H1 (cell line): ENCODE data around the gene CLDN3. TPM values are rescaled to one million over a fixed set of nuclear protein-coding genes. Genes with fewer than 3 reads are reported as not detected.

Experiments used
- ASH2L ChIP-seq: fragments of 200-600, 300-600 bp; sonication (generic); IDR thresholded peaks from one replicate; pipeline ENCODE4 v1.7.1; 2017; ENCODE audit warnings: low read length
- CBX8 ChIP-seq: fragments of 300-800, 300-1000 bp; sonication (generic); IDR thresholded peaks from 2 replicates; pipeline ENCODE4 v1.7.1; 2016; ENCODE audit warnings: low read depth, low read length, borderline replicate concordance
- GTF2F1 ChIP-seq: IDR thresholded peaks from 2 replicates; pipeline ENCODE4 v1.6.1; 2012; ENCODE audit warnings: low read depth, low read length, improper control_type of control experiment, borderline replicate concordance
- KDM4A ChIP-seq: IDR thresholded peaks from one replicate; pipeline ENCODE4 v1.7.1; 2012; ENCODE audit warnings: low read depth, mild to moderate bottlenecking, moderate library complexity, low read length, inconsistent platforms; ENCODE audit not compliant: severe bottlenecking
- PHF8 ChIP-seq: fragments of 200-600 bp; sonication (generic); conservative IDR thresholded peaks from 2 replicates; pipeline ENCODE4 v1.7.1; 2012; ENCODE audit warnings: low read depth, mild to moderate bottlenecking, inconsistent platforms, low read length, moderate library complexity
- POLR2A ChIP-seq, 2 experiments: IDR thresholded peaks; 1 replicate in 1 of 2; 2 replicates in 1 of 2; pipeline ENCODE4 v1.6.1; 2011; ENCODE audit warnings: low read depth in 2 of 2, low read length in 2 of 2, mild to moderate bottlenecking in 2 of 2; ENCODE audit errors: control extremely low read depth in 1 of 2
- POLR2AphosphoS5 ChIP-seq: IDR thresholded peaks from 2 replicates; pipeline ENCODE4 v1.6.1; 2011; ENCODE audit warnings: low read depth, low read length
- polyA plus RNA-seq, 7 experiments: library from polyadenylated mRNA; depleted of rRNA in 3 of 7; stranded (reverse) in 5 of 7; unstranded in 2 of 7; fragments of >200 nt in 5 of 7; fragments of 200-250 nt in 2 of 7; gene quantifications; 1 replicate in 5 of 7; 2 replicates in 1 of 7; 4 replicates in 1 of 7; pipeline versions ENCODE4 v1.2.1 to v1.2.3, GENCODE V29; 2011 to 2013; ENCODE audit warnings: missing spikeins in 2 of 7, mixed read lengths in 2 of 7
- total RNA-seq: library from RNA; stranded (reverse); fragmentation: NEBNext Ultra II Directional; extraction: Animal tissue kit (Norgen Biotek cat#: 25700); gene quantifications from 2 replicates; pipeline ENCODE4 v1.2.1, GENCODE V29; 2021
- TF ChIP-seq, protein P1 (sequence below): fragments of 300-600 bp; sonication (generic); IDR thresholded peaks from 2 replicates; pipeline ENCODE4 v1.7.1; 2012; ENCODE audit warnings: low read length, moderate library complexity, mild to moderate bottlenecking, inconsistent platforms; ENCODE audit not compliant: insufficient replicate concordance
- TF ChIP-seq, protein P2 (sequence below): IDR thresholded peaks from 2 replicates; pipeline ENCODE4 v1.6.1; 2012; ENCODE audit warnings: inconsistent platforms
- TF ChIP-seq, protein P3 (sequence below): IDR thresholded peaks from 2 replicates; pipeline ENCODE4 v1.6.1; 2012; ENCODE audit warnings: inconsistent platforms

Gene CLDN3
- total and polyA plus RNA-seq, 2 of the 8 experiments (the other 6 are each of a cell fraction or from before 2014, with no cell fraction given): 19.1 to 65.2 TPM

DNA sequence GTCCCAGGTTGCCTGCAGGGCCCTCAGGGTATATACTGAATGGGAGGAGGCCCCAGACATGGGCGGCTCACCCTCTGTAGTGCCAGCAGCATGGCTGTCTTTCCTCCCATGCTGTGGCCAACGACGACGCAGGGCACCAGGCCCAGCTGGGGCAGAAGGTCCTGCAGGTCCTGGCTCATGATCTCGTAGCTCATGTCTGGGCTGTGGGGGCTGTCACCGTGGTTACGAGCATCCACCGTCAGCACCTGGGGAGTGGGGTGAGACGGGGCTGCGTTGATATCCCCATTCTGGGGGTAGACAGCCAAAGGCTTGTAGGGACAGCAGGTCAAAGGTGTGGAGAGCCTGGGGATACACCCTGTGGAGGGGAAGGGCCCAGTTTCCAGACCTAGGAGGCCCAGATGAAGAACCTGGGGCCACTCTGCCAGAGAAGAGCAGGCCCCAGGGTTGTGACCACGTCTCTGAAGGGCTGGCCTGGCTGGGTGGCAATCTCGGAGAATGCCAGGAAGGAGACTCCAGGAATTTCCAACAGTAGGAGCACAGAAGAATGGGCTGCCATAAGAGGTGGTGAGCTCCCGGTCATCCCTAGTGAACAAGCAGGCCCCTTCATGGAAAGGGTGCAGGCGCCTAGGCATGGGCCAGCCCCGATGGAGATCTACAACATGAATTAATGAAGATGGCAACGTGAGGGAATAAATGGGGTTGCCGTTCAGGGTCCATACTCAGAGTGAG is 32.4 kb downstream of the CLDN3 start (continued):
- TF ChIP-seq, protein P1, sequence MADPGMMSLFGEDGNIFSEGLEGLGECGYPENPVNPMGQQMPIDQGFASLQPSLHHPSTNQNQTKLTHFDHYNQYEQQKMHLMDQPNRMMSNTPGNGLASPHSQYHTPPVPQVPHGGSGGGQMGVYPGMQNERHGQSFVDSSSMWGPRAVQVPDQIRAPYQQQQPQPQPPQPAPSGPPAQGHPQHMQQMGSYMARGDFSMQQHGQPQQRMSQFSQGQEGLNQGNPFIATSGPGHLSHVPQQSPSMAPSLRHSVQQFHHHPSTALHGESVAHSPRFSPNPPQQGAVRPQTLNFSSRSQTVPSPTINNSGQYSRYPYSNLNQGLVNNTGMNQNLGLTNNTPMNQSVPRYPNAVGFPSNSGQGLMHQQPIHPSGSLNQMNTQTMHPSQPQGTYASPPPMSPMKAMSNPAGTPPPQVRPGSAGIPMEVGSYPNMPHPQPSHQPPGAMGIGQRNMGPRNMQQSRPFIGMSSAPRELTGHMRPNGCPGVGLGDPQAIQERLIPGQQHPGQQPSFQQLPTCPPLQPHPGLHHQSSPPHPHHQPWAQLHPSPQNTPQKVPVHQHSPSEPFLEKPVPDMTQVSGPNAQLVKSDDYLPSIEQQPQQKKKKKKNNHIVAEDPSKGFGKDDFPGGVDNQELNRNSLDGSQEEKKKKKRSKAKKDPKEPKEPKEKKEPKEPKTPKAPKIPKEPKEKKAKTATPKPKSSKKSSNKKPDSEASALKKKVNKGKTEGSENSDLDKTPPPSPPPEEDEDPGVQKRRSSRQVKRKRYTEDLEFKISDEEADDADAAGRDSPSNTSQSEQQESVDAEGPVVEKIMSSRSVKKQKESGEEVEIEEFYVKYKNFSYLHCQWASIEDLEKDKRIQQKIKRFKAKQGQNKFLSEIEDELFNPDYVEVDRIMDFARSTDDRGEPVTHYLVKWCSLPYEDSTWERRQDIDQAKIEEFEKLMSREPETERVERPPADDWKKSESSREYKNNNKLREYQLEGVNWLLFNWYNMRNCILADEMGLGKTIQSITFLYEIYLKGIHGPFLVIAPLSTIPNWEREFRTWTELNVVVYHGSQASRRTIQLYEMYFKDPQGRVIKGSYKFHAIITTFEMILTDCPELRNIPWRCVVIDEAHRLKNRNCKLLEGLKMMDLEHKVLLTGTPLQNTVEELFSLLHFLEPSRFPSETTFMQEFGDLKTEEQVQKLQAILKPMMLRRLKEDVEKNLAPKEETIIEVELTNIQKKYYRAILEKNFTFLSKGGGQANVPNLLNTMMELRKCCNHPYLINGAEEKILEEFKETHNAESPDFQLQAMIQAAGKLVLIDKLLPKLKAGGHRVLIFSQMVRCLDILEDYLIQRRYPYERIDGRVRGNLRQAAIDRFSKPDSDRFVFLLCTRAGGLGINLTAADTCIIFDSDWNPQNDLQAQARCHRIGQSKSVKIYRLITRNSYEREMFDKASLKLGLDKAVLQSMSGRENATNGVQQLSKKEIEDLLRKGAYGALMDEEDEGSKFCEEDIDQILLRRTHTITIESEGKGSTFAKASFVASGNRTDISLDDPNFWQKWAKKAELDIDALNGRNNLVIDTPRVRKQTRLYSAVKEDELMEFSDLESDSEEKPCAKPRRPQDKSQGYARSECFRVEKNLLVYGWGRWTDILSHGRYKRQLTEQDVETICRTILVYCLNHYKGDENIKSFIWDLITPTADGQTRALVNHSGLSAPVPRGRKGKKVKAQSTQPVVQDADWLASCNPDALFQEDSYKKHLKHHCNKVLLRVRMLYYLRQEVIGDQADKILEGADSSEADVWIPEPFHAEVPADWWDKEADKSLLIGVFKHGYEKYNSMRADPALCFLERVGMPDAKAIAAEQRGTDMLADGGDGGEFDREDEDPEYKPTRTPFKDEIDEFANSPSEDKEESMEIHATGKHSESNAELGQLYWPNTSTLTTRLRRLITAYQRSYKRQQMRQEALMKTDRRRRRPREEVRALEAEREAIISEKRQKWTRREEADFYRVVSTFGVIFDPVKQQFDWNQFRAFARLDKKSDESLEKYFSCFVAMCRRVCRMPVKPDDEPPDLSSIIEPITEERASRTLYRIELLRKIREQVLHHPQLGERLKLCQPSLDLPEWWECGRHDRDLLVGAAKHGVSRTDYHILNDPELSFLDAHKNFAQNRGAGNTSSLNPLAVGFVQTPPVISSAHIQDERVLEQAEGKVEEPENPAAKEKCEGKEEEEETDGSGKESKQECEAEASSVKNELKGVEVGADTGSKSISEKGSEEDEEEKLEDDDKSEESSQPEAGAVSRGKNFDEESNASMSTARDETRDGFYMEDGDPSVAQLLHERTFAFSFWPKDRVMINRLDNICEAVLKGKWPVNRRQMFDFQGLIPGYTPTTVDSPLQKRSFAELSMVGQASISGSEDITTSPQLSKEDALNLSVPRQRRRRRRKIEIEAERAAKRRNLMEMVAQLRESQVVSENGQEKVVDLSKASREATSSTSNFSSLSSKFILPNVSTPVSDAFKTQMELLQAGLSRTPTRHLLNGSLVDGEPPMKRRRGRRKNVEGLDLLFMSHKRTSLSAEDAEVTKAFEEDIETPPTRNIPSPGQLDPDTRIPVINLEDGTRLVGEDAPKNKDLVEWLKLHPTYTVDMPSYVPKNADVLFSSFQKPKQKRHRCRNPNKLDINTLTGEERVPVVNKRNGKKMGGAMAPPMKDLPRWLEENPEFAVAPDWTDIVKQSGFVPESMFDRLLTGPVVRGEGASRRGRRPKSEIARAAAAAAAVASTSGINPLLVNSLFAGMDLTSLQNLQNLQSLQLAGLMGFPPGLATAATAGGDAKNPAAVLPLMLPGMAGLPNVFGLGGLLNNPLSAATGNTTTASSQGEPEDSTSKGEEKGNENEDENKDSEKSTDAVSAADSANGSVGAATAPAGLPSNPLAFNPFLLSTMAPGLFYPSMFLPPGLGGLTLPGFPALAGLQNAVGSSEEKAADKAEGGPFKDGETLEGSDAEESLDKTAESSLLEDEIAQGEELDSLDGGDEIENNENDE: no peak
- TF ChIP-seq POLR2AphosphoS5: no peak
- no peak for TF ChIP-seq ASH2L
- TF ChIP-seq PHF8: no peak
- TF ChIP-seq CBX8: no peak
- TF ChIP-seq, protein P2, sequence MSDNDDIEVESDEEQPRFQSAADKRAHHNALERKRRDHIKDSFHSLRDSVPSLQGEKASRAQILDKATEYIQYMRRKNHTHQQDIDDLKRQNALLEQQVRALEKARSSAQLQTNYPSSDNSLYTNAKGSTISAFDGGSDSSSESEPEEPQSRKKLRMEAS: no peak
- no peak for TF ChIP-seq POLR2A (IDR thresholded peaks at IDR 0.05; ENCODE audit: control extremely low read depth in 1 of 2, low read depth in 2 of 2, low read length in 2 of 2)
- no peak for TF ChIP-seq KDM4A
- no peak for TF ChIP-seq GTF2F1
- TF ChIP-seq, protein P3, sequence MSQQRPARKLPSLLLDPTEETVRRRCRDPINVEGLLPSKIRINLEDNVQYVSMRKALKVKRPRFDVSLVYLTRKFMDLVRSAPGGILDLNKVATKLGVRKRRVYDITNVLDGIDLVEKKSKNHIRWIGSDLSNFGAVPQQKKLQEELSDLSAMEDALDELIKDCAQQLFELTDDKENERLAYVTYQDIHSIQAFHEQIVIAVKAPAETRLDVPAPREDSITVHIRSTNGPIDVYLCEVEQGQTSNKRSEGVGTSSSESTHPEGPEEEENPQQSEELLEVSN: no peak
